MCF 10A (cell line): ENCODE measurements around the gene GATA5. TPM values are rescaled to one million over a fixed set of nuclear protein-coding genes. Genes with fewer than 3 reads are reported as not detected.

Experiments used
- BruUV-seq: library from RNA; stranded (reverse); fragments of 400-500 nt; replicated peaks from 2 replicates; lab custom pipeline; 2021; lab: Mats Ljungman, UMichigan
- CTCF ChIA-PET: fragments of 300-600 bp; sonication (Branson Sonifier 250); formaldehyde crosslinking; extraction: SDS; loops from one replicate; lab custom pipeline; 2021; ENCODE audit warnings: antibody characterized with exemption, inconsistent platforms; lab: Yijun Ruan, JAX
- POLR2A ChIA-PET: fragments of 300-600, 350-650 bp; sonication (Branson Sonifier 250); formaldehyde crosslinking; extraction: SDS; loops from one replicate; lab custom pipeline; 2020; ENCODE audit warnings: antibody characterized with exemption, inconsistent platforms; lab: Yijun Ruan, JAX
- DNase-seq: peaks from one replicate; pipeline ENCODE4 v3.0.0-alpha.2; 2018; ENCODE audit not compliant: unreplicated experiment
- H3K27ac Mint-ChIP-seq: one replicate; pipeline ENCODE4 v1.8.0; 2022; ENCODE audit warnings: mild to moderate bottlenecking, low read depth, mixed read lengths; ENCODE audit not compliant: unreplicated experiment
- H3K27me3 Mint-ChIP-seq: one replicate; pipeline ENCODE4 v1.8.0; 2022; ENCODE audit warnings: mixed read lengths; ENCODE audit not compliant: insufficient read depth, unreplicated experiment
- H3K36me3 Mint-ChIP-seq: one replicate; pipeline ENCODE4 v1.8.0; 2022; ENCODE audit warnings: mild to moderate bottlenecking, moderate library complexity, mixed read lengths; ENCODE audit not compliant: insufficient read depth, unreplicated experiment
- H3K4me1 Mint-ChIP-seq: one replicate; pipeline ENCODE4 v1.8.0; 2022; ENCODE audit warnings: mixed read lengths; ENCODE audit not compliant: insufficient read depth, unreplicated experiment
- H3K4me3 Mint-ChIP-seq: one replicate; pipeline ENCODE4 v1.8.0; 2022; ENCODE audit warnings: mild to moderate bottlenecking, moderate library complexity, mixed read lengths; ENCODE audit not compliant: unreplicated experiment
- H3K9me3 Mint-ChIP-seq: one replicate; pipeline ENCODE4 v1.8.0; 2022; ENCODE audit warnings: mixed read lengths; ENCODE audit not compliant: unreplicated experiment
- CTCF ChIP-seq: fragments of 200-600 bp; IDR thresholded peaks from one replicate; pipeline ENCODE4 v1.8.0; 2022; ENCODE audit warnings: antibody characterized with exemption, mild to moderate bottlenecking; ENCODE audit not compliant: unreplicated experiment
- intact Hi-C: fragments of 100-400 bp; cut with micrococcal nuclease; formaldehyde crosslinking; loops from 2 replicates; pipeline ENCODE4 v1.14.1; 2022
- total RNA-seq: library from RNA; stranded (reverse); gene quantifications from 2 replicates; pipeline ENCODE4 v1.2.3, GENCODE V29; 2022

GATA5 gene
- total RNA-seq, 1 experiment from 2014 or later: not detected

GRCh38 chr20:62513991-62514390 is 38.2 kb upstream of the GATA5 start:
- Mint-ChIP-seq H3K36me3 (no peaks in the 10 kb centered on the region), H3K9me3 (no peaks in the 10 kb centered on the region), H3K4me3 (no peak overlapping the region), H3K4me1 (no peaks in the 10 kb centered on the region), H3K27me3 (peaks cover 16% of the 10 kb centered on the region), H3K27ac (no peak overlapping the region)
- no peak for DNase-seq
- no TSS peak for BruUV-seq
- ChIA-PET CTCF (interaction anchor here (0.6 to 0.7 kb wide), 4 partner anchors 19 to 982 kb away, joined by 3 read pairs; no protein-coding TSS in a partner anchor), POLR2A (no interaction called here)
- intact Hi-C loops: no loop called here
- TF ChIP-seq CTCF: no peak

GRCh38 chr20:62511915-62512610 is 36.3 kb upstream of the GATA5 start:
- Mint-ChIP-seq H3K27me3 (peaks cover 16% of the 10 kb centered on the region), H3K27ac (no peak overlapping the region), H3K4me3 (no peak overlapping the region), H3K36me3 (no peaks in the 10 kb centered on the region), H3K4me1 (no peaks in the 10 kb centered on the region), H3K9me3 (no peaks in the 10 kb centered on the region)
- no peak for TF ChIP-seq CTCF
- DNase-seq: no peak
- ChIA-PET CTCF (interaction anchor here (0.6 to 1.1 kb wide), 3 partner anchors 11 to 44 kb away, joined by 3 read pairs; no protein-coding TSS in a partner anchor), POLR2A (no interaction called here)
- no TSS peak for BruUV-seq
- intact Hi-C loops: no loop called here

- CTCF ChIA-PET: interaction anchor here (1.0 kb wide), 1 partner anchor 12 kb away, joined by 3 read pairs; no protein-coding TSS in a partner anchor
- intact Hi-C loops: no loop called here
- Mint-ChIP-seq H3K36me3 (no peaks in the 10 kb centered on the region), H3K27ac (no peak overlapping the region), H3K4me1 (no peaks in the 10 kb centered on the region), H3K4me3 (no peak overlapping the region), H3K9me3 (no peaks in the 10 kb centered on the region), H3K27me3 (peaks cover 16% of the 10 kb centered on the region)
- BruUV-seq: no TSS peak
- POLR2A ChIA-PET: no interaction called here
- DNase-seq: no peak
- TF ChIP-seq CTCF: no peak
These were observed 35.6 kb upstream of the GATA5 start for GRCh38 chr20:62511300-62511914.

- Mint-ChIP-seq H3K27me3 (peaks cover 9% of the 10 kb centered on the region), H3K36me3 (no peaks in the 10 kb centered on the region), H3K9me3 (peaks cover 8% of the 10 kb centered on the region), H3K4me1 (no peaks in the 10 kb centered on the region), H3K4me3 (no peak overlapping the region), H3K27ac (no peak overlapping the region)
- no peak for TF ChIP-seq CTCF
- DNase-seq: no peak
- ChIA-PET POLR2A (interaction anchor here (0.8 kb wide), 1 partner anchor 115 kb away, joined by 3 read pairs; no protein-coding TSS in a partner anchor), CTCF (interaction anchor here (0.6 to 1.5 kb wide), 4 partner anchors 9 to 151 kb away, joined by 3 to 8 read pairs (median 5); no protein-coding TSS in a partner anchor)
- no TSS peak for BruUV-seq
- intact Hi-C loops: no loop called here
These were observed 32.9 kb upstream of the GATA5 start for GRCh38 chr20:62508641-62509051.
